Mesendoderm (in vitro differentiated cells): ENCODE measurements around the gene KCNE4.
A peak's percentile ranks its signal among the peaks of the same experiment; 100 is the strongest.

Experiments
- DNase-seq: peaks from one replicate; pipeline ENCODE4 v3.0.0; 2013
- H2AK5ac ChIP-seq: 2 replicates; pipeline ENCODE4 v1.6.1; 2013; ENCODE audit warnings: low read length, inconsistent platforms
- H2BK120ac ChIP-seq: 2 replicates; pipeline ENCODE4 v1.6.1; 2013; ENCODE audit warnings: low read depth, mild to moderate bottlenecking, low read length, moderate library complexity, mixed read lengths
- H2BK15ac ChIP-seq: replicated peaks from 2 replicates; pipeline ENCODE4 v1.6.1; 2013; ENCODE audit warnings: low read depth, mild to moderate bottlenecking, moderate library complexity
- H2BK5ac ChIP-seq: 2 replicates; pipeline ENCODE4 v1.6.1; 2013; ENCODE audit warnings: low read length, inconsistent platforms
- H3K18ac ChIP-seq: 2 replicates; pipeline ENCODE4 v1.6.1; 2013; ENCODE audit warnings: mild to moderate bottlenecking, low read length, mixed read lengths
- H3K23ac ChIP-seq: one replicate; pipeline ENCODE4 v1.6.1; 2013; ENCODE audit warnings: low read length
- H3K27ac ChIP-seq: 2 replicates; pipeline ENCODE4 v1.5.1; 2013; ENCODE audit warnings: low read depth, mild to moderate bottlenecking, inconsistent platforms, low read length, moderate library complexity
- H3K27me3 ChIP-seq: 2 replicates; pipeline ENCODE4 v1.6.1; 2013; ENCODE audit warnings: low read length, control low read depth, mild to moderate bottlenecking, inconsistent platforms; ENCODE audit not compliant: insufficient read depth, poor library complexity
- H3K36me3 ChIP-seq: 2 replicates; pipeline ENCODE4 v1.6.1; 2013; ENCODE audit warnings: low read length, inconsistent platforms; ENCODE audit not compliant: control insufficient read depth, insufficient read depth
- H3K4ac ChIP-seq: one replicate; pipeline ENCODE4 v1.6.1; 2013; ENCODE audit warnings: low read depth, mild to moderate bottlenecking, low read length, moderate library complexity
- H3K4me1 ChIP-seq: 2 replicates; pipeline ENCODE4 v1.6.1; 2013; ENCODE audit warnings: low read depth, low read length, inconsistent platforms; ENCODE audit not compliant: control insufficient read depth
- H3K4me2 ChIP-seq: 2 replicates; pipeline ENCODE4 v1.6.1; 2013; ENCODE audit warnings: low read length
- H3K4me3 ChIP-seq: 2 replicates; pipeline ENCODE4 v1.5.1; 2013; ENCODE audit warnings: mild to moderate bottlenecking, low read length
- H3K56ac ChIP-seq: one replicate; pipeline ENCODE4 v1.6.1; 2013; ENCODE audit warnings: low read length
- H3K79me1 ChIP-seq: 2 replicates; pipeline ENCODE4 v1.6.1; 2013; ENCODE audit warnings: low read length, inconsistent platforms
- H3K79me2 ChIP-seq: 2 replicates; pipeline ENCODE4 v1.6.1; 2013; ENCODE audit warnings: mild to moderate bottlenecking, low read length; ENCODE audit not compliant: control insufficient read depth, insufficient read depth
- H3K9ac ChIP-seq: 2 replicates; pipeline ENCODE4 v1.6.1; 2013; ENCODE audit warnings: low read length, inconsistent platforms
- H4K5ac ChIP-seq: one replicate; pipeline ENCODE4 v1.6.1; 2013; ENCODE audit warnings: low read length
- H4K8ac ChIP-seq: one replicate; pipeline ENCODE4 v1.6.1; 2013; ENCODE audit warnings: low read depth, mild to moderate bottlenecking, control low read depth, low read length, moderate library complexity
- WGBS: extraction: QIAGEN DNeasy Blood & Tissue Kit; methylation state at CpG from one replicate; pipeline ENCODE4 v1.1.7; 2013; ENCODE audit warnings: low lambda C conversion rate, missing lambda C conversion rate; ENCODE audit not compliant: insufficient coverage; ENCODE audit errors: extremely low coverage; 5-methylcytosine and 5-hydroxymethylcytosine counted together

KCNE4 gene

DNA sequence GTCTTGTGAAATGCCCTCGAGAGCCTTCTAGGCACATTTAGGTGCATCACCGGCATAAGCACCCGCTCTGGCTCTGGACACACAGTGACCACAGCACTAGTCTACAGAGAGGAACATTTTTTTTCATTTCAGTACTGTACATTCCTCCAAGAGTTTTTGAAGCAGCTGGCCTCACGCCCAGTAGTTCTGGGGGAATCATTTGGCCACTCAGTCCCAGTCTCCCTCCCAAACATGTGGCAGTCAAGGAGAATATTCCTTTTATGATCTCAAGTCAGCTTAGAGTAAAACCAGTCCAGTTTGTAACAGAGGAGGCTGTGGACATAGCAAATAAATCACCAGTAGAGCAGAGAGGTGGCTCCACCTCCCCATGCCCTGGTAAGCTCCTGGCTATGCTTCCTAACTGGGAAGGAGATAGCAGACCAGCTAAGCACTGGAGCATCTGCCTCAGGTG is 48.1 kb downstream of the KCNE4 start:
- Histone ChIP-seq H3K4me3 (no peak overlapping the region), H3K79me2 (no peaks in the 10 kb centered on the region), H4K5ac (no peak overlapping the region), H3K56ac (no peak overlapping the region), H3K4me1 (peaks cover 3% of the 10 kb centered on the region), H3K18ac (no peak overlapping the region), H3K23ac (no peak overlapping the region), H3K9ac (no peak overlapping the region), H2BK15ac (no peak overlapping the region), H3K79me1 (no peaks in the 10 kb centered on the region), H2BK5ac (no peak overlapping the region), H3K27ac (no peak overlapping the region), H3K27me3 (no peaks in the 10 kb centered on the region), H4K8ac (no peak overlapping the region), H2BK120ac (no peak overlapping the region), H3K36me3 (no peaks in the 10 kb centered on the region), H3K4ac (no peak overlapping the region), H2AK5ac (no peak overlapping the region), H3K4me2 (no peak overlapping the region)
- peak; percentile 13 for DNase-seq
- WGBS, result no CpG with 5 or more reads among the region's 4 CpGs

- Histone ChIP-seq H3K56ac (peak overlapping the region; percentile 63), H3K23ac (no peak overlapping the region), H3K27ac (no peak overlapping the region), H2BK5ac (no peak overlapping the region), H3K4me2 (no peak overlapping the region), H3K79me1 (no peaks in the 10 kb centered on the region), H3K4me1 (peaks cover 3% of the 10 kb centered on the region), H3K27me3 (no peaks in the 10 kb centered on the region), H3K79me2 (no peaks in the 10 kb centered on the region), H3K4me3 (no peak overlapping the region), H4K5ac (no peak overlapping the region), H3K9ac (no peak overlapping the region), H3K36me3 (no peaks in the 10 kb centered on the region), H2BK15ac (no peak overlapping the region), H2BK120ac (no peak overlapping the region), H3K4ac (no peak overlapping the region), H3K18ac (peak overlapping the region; percentile 81), H2AK5ac (no peak overlapping the region), H4K8ac (no peak overlapping the region)
- no CpG with 5 or more reads among the region's 4 CpGs for WGBS
- peak; percentile 95 for DNase-seq
Observed at GRCh38 chr2:223101340-223102039, 49.5 kb downstream of the KCNE4 start.

GRCh38 chr2:223102040-223102400 is 50.0 kb downstream of the KCNE4 start:
- no peak overlapping the region for H3K9ac ChIP-seq
- no CpG with 5 or more reads among the region's 3 CpGs for WGBS
- H3K27ac ChIP-seq, result no peak overlapping the region

DNA sequence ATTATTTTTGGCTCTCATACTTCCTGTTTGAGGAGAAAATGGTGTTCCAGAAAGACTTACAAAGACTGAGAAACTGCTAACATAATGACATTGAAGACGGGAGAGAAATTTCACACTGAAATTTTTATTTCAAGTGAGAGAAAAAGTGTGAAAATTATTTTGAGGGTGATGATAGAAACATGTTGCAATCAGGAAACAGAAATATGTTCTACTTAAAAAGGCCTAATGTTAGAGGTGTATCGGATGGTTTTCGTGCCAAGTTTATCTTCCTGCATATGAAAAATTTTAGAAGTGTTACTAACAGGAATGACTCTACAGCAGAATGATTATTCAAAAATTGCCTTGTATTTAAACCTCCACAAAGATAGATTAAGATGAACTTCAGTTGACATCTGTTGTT is 50.5 kb downstream of the KCNE4 start:
- no peak overlapping the region for H2BK5ac ChIP-seq
- no peaks in the 10 kb centered on the region for H3K36me3 ChIP-seq
- H3K56ac ChIP-seq, result no peak overlapping the region
- no peak overlapping the region for H3K4me3 ChIP-seq
- no peaks in the 10 kb centered on the region for H3K79me1 ChIP-seq
- no peak overlapping the region for H4K8ac ChIP-seq
- no CpG with 5 or more reads among the region's 3 CpGs for WGBS
- no peak overlapping the region for H4K5ac ChIP-seq
- no peak overlapping the region for H3K23ac ChIP-seq
- no peak overlapping the region for H3K4ac ChIP-seq
- no peak overlapping the region for H3K4me2 ChIP-seq
- no peak for DNase-seq
- H3K79me2 ChIP-seq, result no peaks in the 10 kb centered on the region
- no peak overlapping the region for H2BK120ac ChIP-seq
- no peak overlapping the region for H2AK5ac ChIP-seq
- no peak overlapping the region for H2BK15ac ChIP-seq
- no peak overlapping the region for H3K9ac ChIP-seq
- H3K18ac ChIP-seq, result no peak overlapping the region
- H3K4me1 ChIP-seq, result peaks cover 3% of the 10 kb centered on the region
- H3K27me3 ChIP-seq, result no peaks in the 10 kb centered on the region
- no peak overlapping the region for H3K27ac ChIP-seq

More at GRCh38 chr2:223102040-223102400, 50.0 kb downstream of the KCNE4 start:
- H4K8ac ChIP-seq, result no peak overlapping the region
- no peaks in the 10 kb centered on the region for H3K79me1 ChIP-seq
- H2AK5ac ChIP-seq, result no peak overlapping the region
- no peak overlapping the region for H2BK5ac ChIP-seq
- H4K5ac ChIP-seq, result no peak overlapping the region
- DNase-seq, result no peak
- H2BK15ac ChIP-seq, result no peak overlapping the region
- H3K56ac ChIP-seq, result no peak overlapping the region
- H2BK120ac ChIP-seq, result no peak overlapping the region
- H3K4me2 ChIP-seq, result no peak overlapping the region
- H3K27me3 ChIP-seq, result no peaks in the 10 kb centered on the region
- H3K23ac ChIP-seq, result no peak overlapping the region
- H3K4me3 ChIP-seq, result no peak overlapping the region
- H3K18ac ChIP-seq, result no peak overlapping the region
- H3K79me2 ChIP-seq, result no peaks in the 10 kb centered on the region
- peaks cover 3% of the 10 kb centered on the region for H3K4me1 ChIP-seq
- no peaks in the 10 kb centered on the region for H3K36me3 ChIP-seq
- no peak overlapping the region for H3K4ac ChIP-seq

GRCh38 chr2:223104336-223105132 is 52.5 kb downstream of the KCNE4 start:
- Histone ChIP-seq H2BK15ac (no peak overlapping the region), H3K79me1 (no peaks in the 10 kb centered on the region), H2BK120ac (no peak overlapping the region), H3K4me3 (no peak overlapping the region), H3K56ac (no peak overlapping the region), H3K79me2 (no peaks in the 10 kb centered on the region), H3K4me2 (no peak overlapping the region), H3K23ac (no peak overlapping the region), H4K5ac (no peak overlapping the region), H3K27ac (no peak overlapping the region), H3K4me1 (peaks cover 3% of the 10 kb centered on the region), H2BK5ac (no peak overlapping the region), H4K8ac (no peak overlapping the region), H3K4ac (no peak overlapping the region), H3K9ac (no peak overlapping the region), H3K18ac (no peak overlapping the region), H2AK5ac (no peak overlapping the region), H3K36me3 (no peaks in the 10 kb centered on the region), H3K27me3 (no peaks in the 10 kb centered on the region)
- DNase-seq, result no peak
- no CpG with 5 or more reads among the region's 8 CpGs for WGBS
